ENCODE data around the gene FAM217B. TPM values are rescaled to one million over a fixed set of nuclear protein-coding genes. Genes with fewer than 3 reads are reported as not detected.
A peak's percentile ranks its signal among the peaks of the same experiment; 100 is the strongest.
"Not testable (repeated sequence)": the region's sequence is repeated elsewhere in the genome, so short reads cannot be mapped to it uniquely, and the experiment has no call there.

FAM217B gene
- total RNA-seq, 4 donors from 2014 or later: 7.9 to 18.5 (median 17.4) TPM

DNA sequence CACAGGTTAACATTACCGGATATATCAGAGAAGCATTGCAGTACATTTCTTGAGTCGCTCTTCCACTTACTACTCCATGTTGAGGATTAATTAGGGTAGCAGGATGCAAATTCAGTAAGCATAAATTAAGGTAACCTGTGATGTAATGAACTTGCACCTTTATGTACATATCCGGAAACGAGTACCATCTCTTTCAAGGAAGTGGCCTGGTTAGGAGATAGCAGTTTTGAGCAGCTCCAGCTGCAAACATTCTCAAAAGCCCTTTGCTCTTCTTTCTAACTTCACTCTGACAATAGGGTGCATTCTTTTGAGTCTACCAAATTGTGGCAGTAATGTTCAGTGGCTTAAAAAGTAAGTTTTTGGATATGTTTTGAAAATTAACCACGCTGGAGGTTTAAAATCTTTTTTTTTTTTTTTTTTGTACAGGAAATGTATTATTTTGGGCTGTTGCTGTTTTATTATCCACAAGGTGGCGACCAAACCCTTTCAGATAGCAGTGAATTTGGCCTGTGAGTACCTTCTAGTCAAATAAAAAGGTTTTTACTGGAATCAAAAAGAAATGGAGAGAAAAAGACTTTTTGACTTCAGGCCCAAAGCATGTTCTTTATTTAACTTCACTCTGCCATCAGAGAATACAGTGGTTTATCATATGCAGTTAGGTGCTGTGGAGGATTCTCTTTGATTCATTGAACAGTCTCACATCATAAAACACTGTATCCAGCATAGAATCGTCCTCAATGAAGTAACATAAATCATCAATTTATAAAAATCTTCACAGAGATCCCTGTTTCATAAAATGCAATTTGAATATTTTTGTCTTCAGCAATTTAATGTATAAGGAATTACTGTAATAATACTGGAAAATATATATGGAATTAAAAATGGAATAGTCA, 8.9 kb downstream of the FAM217B start:
- Histone ChIP-seq H3K4me3 (no peak overlapping the region), H3K36me3 (peaks cover 0 to 22% (median 0%) of the 10 kb centered on the region in 3 donors), H3K27me3 (no peaks in the 10 kb centered on the region), H3K27ac (peak overlapping the region in 2 of 4 donors; percentile 10 to 42), H3K4me1 (peaks cover 0 to 9% (median 2%) of the 10 kb centered on the region in 4 donors), H3K9me3 (no peaks in the 10 kb centered on the region)
- DNase-seq: no peak
- TF ChIP-seq POLR2A (IDR thresholded peaks at IDR 0.05) (no peak), CTCF (IDR thresholded peaks at IDR 0.05) (peak; percentile 49 to 60 (median 57))

GRCh38 chr20:59949911-59950310, 9.7 kb downstream of the FAM217B start:
- DNase-seq: no peak
- no peak overlapping the region for H3K27ac ChIP-seq
- no peak overlapping the region for H3K4me3 ChIP-seq
- peaks cover 0 to 13% (median 0%) of the 10 kb centered on the region in 3 donors for H3K36me3 ChIP-seq
- TF ChIP-seq POLR2A (IDR thresholded peaks at IDR 0.05): no peak
- no peaks in the 10 kb centered on the region for H3K27me3 ChIP-seq
- H3K4me1 ChIP-seq: peaks cover 0 to 9% (median 2%) of the 10 kb centered on the region in 4 donors
- no peaks in the 10 kb centered on the region for H3K9me3 ChIP-seq

- H3K9me3 ChIP-seq: no peaks in the 10 kb centered on the region
- no peak overlapping the region for H3K27ac ChIP-seq
- H3K27me3 ChIP-seq: no peaks in the 10 kb centered on the region
- peaks cover 0 to 6% (median 0%) of the 10 kb centered on the region in 3 donors for H3K36me3 ChIP-seq
- TF ChIP-seq POLR2A (IDR thresholded peaks at IDR 0.05): no peak
- TF ChIP-seq CTCF (IDR thresholded peaks at IDR 0.05): no peak
- no peaks in the 10 kb centered on the region for H3K4me1 ChIP-seq
- no peak overlapping the region for H3K4me3 ChIP-seq
- no peak for DNase-seq
These were observed 14.5 kb downstream of the FAM217B start for GRCh38 chr20:59954718-59955117.

DNA sequence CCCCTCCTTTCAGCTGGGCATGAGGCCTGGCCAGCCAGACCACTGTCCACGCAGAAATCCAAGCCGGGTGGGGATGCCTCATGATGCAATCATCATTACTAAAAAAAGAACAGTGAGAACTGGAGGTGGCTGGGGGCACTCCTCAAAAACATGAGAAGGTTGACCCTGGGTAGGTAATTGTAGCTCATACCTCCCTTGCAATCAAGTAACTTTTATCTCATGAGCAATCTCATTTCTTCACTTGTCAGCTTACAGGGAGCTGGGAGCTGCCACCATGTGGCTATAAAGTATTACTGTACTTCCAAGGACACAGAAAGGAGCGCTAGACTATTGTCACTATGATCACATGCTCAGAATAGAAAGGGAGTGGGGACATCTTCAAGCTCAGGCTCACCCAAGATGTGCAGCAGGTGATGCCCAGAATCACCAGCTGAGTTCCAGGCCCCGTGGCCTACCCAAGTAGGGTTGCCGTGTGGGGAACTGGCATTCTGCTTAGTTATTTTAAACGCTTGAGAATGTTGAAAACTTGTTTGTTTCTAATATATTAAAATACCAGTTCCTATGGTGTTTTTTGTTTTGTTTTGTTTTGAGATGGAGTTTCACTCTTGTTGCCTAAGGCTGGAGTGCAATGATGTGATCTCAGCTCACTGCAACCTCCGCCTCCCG, 15.1 kb downstream of the FAM217B start:
- no peak for DNase-seq
- peaks cover 0 to under 1% (median 0%) of the 10 kb centered on the region in 3 donors for H3K36me3 ChIP-seq

DNA sequence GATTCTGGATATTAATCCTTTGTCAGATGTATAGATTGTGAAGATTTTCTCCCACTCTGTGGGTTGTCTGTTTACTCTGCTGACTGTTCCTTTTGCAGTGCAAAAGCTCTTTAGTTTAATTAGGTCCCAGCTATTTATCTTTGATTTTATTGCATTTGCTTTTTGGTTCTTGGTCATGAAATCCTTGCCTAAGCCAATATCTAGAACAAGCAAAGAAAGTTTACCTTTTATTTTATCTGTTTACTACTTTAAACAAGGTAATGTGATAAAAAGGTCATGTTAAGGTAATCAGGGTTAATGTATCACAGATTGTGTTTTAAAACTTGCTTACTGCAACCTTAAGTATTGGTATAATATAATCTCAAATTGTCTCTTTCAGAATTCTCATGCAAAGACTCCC, 17.4 kb downstream of the FAM217B start:
- not testable (repeated sequence) for H3K27me3 ChIP-seq, H3K27ac ChIP-seq, H3K4me3 ChIP-seq, H3K9me3 ChIP-seq, H3K36me3 ChIP-seq, H3K4me1 ChIP-seq, DNase-seq

More for the DNA sequence above, 15.1 kb downstream of the FAM217B start:
- H3K4me1 ChIP-seq: no peaks in the 10 kb centered on the region
- no peak overlapping the region for H3K4me3 ChIP-seq
- H3K27me3 ChIP-seq: no peaks in the 10 kb centered on the region
- TF ChIP-seq CTCF (IDR thresholded peaks at IDR 0.05) (peak in 4 of 6 experiments; percentile 22 to 64 (median 57)), POLR2A (IDR thresholded peaks at IDR 0.05) (no peak)
- H3K9me3 ChIP-seq: no peaks in the 10 kb centered on the region
- H3K27ac ChIP-seq: no peak overlapping the region

- DNase-seq: no peak
- Histone ChIP-seq H3K36me3 (no peaks in the 10 kb centered on the region), H3K27ac (no peak within 1 kb of the TSS), H3K4me3 (no peak within 1 kb of the TSS), H3K9me3 (no peaks in the 10 kb centered on the region), H3K27me3 (no peaks in the 10 kb centered on the region), H3K4me1 (no peaks in the 10 kb centered on the region)
- TF ChIP-seq POLR2A (IDR thresholded peaks at IDR 0.05) (no peak), CTCF (IDR thresholded peaks at IDR 0.05) (no peak)
These were observed 17.9 kb downstream of the FAM217B start, which contains the start of gene CDH26 for GRCh38 chr20:59958123-59958522. Gene CDH26, plus strand, starts transcription at chr20:59958423. Its CDS starts 304 bp downstream, at chr20:59958727.

All from Peyer's patch (tissue), 4 donors.